ENCODE measurements around the gene MCEMP1.

DNA sequence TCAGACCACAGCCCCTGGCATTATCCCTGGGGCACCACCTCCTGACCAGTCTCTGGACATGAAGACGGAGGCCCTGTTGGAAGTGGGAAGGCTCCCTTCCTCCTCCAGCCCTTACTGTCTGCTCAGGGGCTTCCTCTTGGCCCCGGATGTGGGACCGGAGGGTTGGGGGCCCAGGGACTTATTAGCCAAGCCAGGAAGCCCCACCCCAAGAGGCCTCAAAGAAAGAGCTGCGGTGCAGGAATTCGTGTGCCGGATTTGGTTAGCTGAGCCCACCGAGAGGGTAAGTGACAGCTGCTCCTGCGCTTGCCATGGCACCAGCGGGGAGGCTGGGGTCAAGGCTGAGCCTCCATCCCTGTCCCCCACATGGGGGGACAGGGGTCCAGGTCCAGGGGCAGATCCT is 8.0 kb upstream of the MCEMP1 start, which contains the start of gene RETN:
- TF ChIP-seq, protein P1, sequence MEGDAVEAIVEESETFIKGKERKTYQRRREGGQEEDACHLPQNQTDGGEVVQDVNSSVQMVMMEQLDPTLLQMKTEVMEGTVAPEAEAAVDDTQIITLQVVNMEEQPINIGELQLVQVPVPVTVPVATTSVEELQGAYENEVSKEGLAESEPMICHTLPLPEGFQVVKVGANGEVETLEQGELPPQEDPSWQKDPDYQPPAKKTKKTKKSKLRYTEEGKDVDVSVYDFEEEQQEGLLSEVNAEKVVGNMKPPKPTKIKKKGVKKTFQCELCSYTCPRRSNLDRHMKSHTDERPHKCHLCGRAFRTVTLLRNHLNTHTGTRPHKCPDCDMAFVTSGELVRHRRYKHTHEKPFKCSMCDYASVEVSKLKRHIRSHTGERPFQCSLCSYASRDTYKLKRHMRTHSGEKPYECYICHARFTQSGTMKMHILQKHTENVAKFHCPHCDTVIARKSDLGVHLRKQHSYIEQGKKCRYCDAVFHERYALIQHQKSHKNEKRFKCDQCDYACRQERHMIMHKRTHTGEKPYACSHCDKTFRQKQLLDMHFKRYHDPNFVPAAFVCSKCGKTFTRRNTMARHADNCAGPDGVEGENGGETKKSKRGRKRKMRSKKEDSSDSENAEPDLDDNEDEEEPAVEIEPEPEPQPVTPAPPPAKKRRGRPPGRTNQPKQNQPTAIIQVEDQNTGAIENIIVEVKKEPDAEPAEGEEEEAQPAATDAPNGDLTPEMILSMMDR (IDR thresholded peaks at IDR 0.05; ENCODE audit: insufficient read depth, low read depth, low read length) = no peak
- TF ChIP-seq EZH2 (IDR thresholded peaks at IDR 0.05; ENCODE audit: insufficient read depth, low read length) = no peak

Measured in astrocyte (in vitro differentiated cells and primary cell).